Kidney epithelial cell (primary cell): ENCODE results near the gene SUPT3H. TPM values are rescaled to one million over a fixed set of nuclear protein-coding genes. Genes with fewer than 3 reads are reported as not detected.

Experiments used
- DNase-seq: peaks from one replicate; pipeline ENCODE4 v3.0.0-alpha.2; 2010; ENCODE audit warnings: low read depth
- H3K27me3 ChIP-seq: 2 replicates; pipeline ENCODE4 v1.6.0; 2011; ENCODE audit warnings: low read length; ENCODE audit not compliant: control insufficient read depth, insufficient read depth
- H3K36me3 ChIP-seq: 2 replicates; pipeline ENCODE4 v1.5.1; 2011; ENCODE audit warnings: low read length; ENCODE audit not compliant: control insufficient read depth, insufficient read depth
- H3K4me3 ChIP-seq: 2 replicates; pipeline ENCODE4 v1.5.1; 2011; ENCODE audit warnings: low read depth, mild to moderate bottlenecking, control low read depth, low read length
- total RNA-seq: library from RNA; depleted of rRNA; stranded (reverse); fragments of >200 nt; gene quantifications from 2 replicates; pipeline ENCODE4 v1.2.3, GENCODE V29; 2015
- TF ChIP-seq, protein P1 (sequence below): IDR thresholded peaks from 2 replicates; pipeline ENCODE4 v1.5.1; 2011; ENCODE audit warnings: mild to moderate bottlenecking, moderate library complexity, low read length, control low read depth, inconsistent platforms; ENCODE audit not compliant: insufficient read depth, poor library complexity, severe bottlenecking

Gene SUPT3H
- total RNA-seq, 1 donor from 2014 or later = 18.3 TPM

DNA sequence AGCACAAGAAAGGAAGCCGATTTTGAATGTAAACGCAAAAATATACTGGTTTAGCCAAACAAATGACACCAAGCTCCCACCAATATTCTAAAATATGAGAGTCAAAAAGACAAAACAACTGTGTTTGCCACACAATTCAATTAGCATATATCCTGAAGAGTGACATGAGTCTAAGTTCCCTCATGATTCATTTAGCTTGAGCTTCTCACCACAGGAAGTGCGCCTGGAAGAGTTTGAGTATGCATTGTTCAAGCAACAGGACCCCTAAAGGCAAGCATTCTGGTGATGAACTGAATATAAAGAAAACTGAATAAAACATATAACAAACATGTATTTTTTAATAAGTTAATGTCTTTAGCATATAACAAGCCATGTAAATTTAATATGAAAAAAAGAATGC, 164.8 kb downstream of the SUPT3H start:
- TF ChIP-seq, protein P1, sequence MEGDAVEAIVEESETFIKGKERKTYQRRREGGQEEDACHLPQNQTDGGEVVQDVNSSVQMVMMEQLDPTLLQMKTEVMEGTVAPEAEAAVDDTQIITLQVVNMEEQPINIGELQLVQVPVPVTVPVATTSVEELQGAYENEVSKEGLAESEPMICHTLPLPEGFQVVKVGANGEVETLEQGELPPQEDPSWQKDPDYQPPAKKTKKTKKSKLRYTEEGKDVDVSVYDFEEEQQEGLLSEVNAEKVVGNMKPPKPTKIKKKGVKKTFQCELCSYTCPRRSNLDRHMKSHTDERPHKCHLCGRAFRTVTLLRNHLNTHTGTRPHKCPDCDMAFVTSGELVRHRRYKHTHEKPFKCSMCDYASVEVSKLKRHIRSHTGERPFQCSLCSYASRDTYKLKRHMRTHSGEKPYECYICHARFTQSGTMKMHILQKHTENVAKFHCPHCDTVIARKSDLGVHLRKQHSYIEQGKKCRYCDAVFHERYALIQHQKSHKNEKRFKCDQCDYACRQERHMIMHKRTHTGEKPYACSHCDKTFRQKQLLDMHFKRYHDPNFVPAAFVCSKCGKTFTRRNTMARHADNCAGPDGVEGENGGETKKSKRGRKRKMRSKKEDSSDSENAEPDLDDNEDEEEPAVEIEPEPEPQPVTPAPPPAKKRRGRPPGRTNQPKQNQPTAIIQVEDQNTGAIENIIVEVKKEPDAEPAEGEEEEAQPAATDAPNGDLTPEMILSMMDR = no peak
- Histone ChIP-seq H3K4me3 (no peak overlapping the region), H3K27me3 (no peaks in the 10 kb centered on the region), H3K36me3 (no peaks in the 10 kb centered on the region)
- peak; percentile 25 for DNase-seq

DNA sequence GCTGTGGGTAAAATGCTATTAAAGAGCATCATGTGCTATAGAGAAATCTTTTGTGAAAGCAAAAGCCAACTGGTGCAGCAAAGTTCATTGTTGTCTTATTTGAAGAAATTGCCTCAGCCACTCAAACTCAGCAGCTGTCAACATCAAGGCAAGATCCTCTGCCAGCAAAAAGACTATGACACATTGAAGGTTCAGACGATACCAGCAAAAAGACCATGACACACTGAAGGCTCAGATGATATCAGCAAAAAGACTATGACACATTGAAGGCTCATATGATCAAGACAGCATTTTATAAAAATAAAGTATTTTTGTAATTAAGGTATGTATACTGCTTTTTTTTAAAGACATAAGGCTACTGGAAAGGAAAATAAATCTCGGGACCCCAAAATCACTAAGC, 168.0 kb downstream of the SUPT3H start:
- no peak for DNase-seq
- TF ChIP-seq, protein P1 = no peak

DNA sequence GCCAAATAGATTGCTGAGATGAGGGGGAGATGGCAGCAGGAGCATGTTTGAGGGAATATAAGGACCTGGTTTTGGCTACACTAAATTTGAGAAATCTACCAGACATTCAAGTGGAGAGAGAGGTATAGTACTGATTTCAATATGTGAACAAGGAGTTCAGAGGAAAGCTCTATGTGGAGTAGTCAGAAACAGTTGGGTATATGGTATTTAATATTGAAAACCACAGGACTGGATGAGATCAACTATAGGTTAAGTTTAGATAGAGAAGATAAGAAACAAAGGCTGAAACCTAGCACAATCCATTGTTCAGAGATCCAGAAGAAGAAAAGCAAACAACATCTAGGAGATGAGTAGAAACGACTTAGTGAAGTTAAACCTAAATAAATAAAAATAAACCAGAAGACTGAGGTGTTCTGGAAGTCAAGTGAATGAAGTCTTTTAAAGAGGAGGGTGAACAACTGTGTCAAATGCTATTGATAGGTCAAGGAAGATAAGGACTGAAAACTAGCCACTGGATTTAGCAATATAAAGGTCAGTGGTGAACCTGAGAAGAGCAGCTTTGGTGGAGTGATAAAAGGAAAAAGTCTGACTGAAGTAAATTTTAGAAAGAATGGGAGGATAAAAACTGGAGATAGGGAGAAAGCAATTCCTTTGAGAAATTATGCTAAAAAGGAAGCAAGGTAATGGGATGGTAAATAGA, 170.8 kb downstream of the SUPT3H start:
- Histone ChIP-seq H3K4me3 (no peak overlapping the region), H3K36me3 (no peaks in the 10 kb centered on the region), H3K27me3 (no peaks in the 10 kb centered on the region)
- TF ChIP-seq, protein P1 = no peak
- no peak for DNase-seq

More for the DNA sequence above, 168.0 kb downstream of the SUPT3H start:
- H3K27me3 ChIP-seq = no peaks in the 10 kb centered on the region
- no peaks in the 10 kb centered on the region for H3K36me3 ChIP-seq
- H3K4me3 ChIP-seq = no peak overlapping the region

DNA sequence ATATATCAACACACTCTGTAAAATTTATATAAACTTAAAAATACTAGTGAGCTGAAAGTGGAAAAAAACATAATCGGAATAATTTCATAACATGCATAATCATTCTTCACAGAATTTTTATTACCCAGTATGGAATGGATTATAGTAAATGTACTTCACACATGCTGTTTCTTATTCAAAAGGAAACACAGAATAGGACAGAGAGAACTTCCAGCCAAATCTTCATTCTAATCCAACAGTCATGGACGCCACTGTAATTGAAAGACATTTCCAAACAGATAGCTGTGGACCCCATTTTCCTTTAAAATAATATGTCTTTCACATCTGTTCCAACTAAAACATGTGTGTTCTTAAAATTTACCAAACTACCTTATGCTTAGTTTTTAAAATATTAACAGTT, 176.2 kb downstream of the SUPT3H start:
- no peak for DNase-seq
- TF ChIP-seq, protein P1 = no peak
- Histone ChIP-seq H3K36me3 (no peaks in the 10 kb centered on the region), H3K27me3 (no peaks in the 10 kb centered on the region), H3K4me3 (no peak overlapping the region)

DNA sequence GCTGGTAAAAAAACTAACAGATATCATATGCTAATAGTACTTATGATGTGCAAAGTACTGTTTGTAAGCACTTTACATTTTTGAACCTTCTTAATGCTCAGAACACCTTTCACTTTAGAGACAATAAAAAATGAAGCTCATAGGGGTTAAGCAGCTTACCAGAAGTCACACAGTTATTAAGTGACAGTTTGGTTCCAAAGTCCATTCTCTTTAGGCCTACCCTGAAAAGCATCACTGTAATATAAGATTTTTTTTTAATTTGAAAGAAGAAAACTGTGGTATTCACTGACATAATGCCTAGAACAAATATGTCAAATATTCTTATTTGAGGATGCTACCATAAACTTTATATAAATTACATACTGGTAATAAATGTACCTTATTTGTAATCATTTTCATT, 177.2 kb downstream of the SUPT3H start:
- DNase-seq = no peak
- no peak overlapping the region for H3K4me3 ChIP-seq
- no peaks in the 10 kb centered on the region for H3K27me3 ChIP-seq
- TF ChIP-seq, protein P1 = no peak
- H3K36me3 ChIP-seq = no peaks in the 10 kb centered on the region

DNA sequence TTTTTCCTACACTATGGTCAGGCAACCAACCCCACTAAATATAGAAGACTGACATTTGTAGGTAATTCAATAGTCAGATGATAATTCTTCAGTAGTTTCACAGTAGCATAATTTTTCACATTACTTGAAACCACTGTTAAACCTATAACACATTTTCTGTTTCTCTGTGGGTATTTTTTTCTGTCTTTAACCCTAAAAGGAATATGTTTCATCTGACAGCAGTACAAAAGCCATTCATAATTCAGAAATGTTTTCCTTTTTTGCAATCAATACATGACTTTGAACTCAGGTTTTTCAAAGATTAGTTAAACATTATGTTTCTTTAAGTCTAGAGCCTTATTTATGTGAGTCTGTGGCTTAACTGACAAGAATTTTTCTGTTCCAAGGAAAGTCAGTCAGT, 178.2 kb downstream of the SUPT3H start:
- Histone ChIP-seq H3K4me3 (no peak overlapping the region), H3K36me3 (no peaks in the 10 kb centered on the region), H3K27me3 (no peaks in the 10 kb centered on the region)
- TF ChIP-seq, protein P1 = no peak
- DNase-seq = no peak
